PC-3 (cell line): ENCODE measurements around the gene ENOX2.

Experiments used
- CTCF ChIP-seq: fragments of 300-600 bp; sonication (generic); conservative IDR thresholded peaks from 2 replicates; pipeline ENCODE4 v1.5.1; 2017; ENCODE audit warnings: antibody characterized with exemption, low read depth, mild to moderate bottlenecking, low read length
- EZH2phosphoT487 ChIP-seq: fragments of 300-600 bp; sonication (generic); IDR thresholded peaks from 2 replicates; pipeline ENCODE4 v1.6.1; 2018; ENCODE audit warnings: mild to moderate bottlenecking, antibody characterized with exemption, low read length, borderline replicate concordance

DNA sequence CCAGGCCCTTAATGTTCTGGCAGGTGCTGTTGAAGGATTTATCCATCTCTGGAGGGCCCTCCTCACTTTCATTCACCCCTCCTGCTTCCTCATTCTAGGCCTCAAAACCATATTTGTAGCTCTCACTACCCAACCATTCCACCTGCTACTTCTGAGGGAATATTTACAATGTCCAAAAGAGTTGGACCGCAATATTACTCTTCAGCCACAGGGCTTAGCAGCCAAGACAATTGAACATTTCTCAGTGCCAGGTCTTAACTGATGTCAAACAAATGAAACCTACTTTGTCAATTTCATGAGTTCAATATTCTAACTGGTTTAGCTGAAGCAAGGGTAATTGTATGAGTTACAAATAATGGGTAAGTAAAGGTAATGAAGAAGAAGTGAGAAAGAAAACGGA is 113.2 kb downstream of the ENOX2 start:
- TF ChIP-seq CTCF (no peak), EZH2phosphoT487 (no peak)
